HEK293T (cell line): ENCODE results near the gene LYZL6.

Experiments
- FOXA1 ChIP-seq: fragments of 450-650 bp; IDR thresholded peaks from 2 replicates; pipeline ENCODE4 v1.6.1; 2016; ENCODE audit warnings: mild to moderate bottlenecking
- SP1 ChIP-seq: fragments of 450-650 bp; IDR thresholded peaks from 2 replicates; pipeline ENCODE4 v1.6.1; 2017

DNA sequence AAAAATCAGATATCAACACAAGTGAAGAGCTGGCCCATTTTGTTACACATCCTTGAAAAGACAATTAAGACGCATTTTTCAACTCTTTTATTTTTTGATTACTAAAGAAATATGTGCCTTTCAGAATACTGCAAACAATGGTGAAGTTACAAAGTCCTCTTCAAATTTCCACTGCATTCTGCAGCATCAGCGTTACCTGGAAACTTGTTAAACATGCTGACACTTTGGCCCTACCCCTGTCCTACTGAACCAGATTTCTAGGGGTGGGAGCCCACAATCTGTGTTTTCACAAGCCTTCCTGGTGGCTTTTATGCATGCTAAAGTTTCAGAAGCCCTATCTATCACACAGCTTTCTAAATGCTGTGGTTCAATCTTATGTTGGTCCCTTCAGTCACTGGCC is 47.6 kb upstream of the LYZL6 start:
- TF ChIP-seq FOXA1 (no peak), SP1 (no peak)
